Measurements from ENCODE around the gene BPIFB3.
"Not testable (repeated sequence)": the region's sequence is repeated elsewhere in the genome, so short reads cannot be mapped to it uniquely, and the experiment has no call there.

BPIFB3 gene

GRCh38 chr20:33093074-33093473 is 39.4 kb downstream of the BPIFB3 start:
- DNase-seq: no peak

DNA sequence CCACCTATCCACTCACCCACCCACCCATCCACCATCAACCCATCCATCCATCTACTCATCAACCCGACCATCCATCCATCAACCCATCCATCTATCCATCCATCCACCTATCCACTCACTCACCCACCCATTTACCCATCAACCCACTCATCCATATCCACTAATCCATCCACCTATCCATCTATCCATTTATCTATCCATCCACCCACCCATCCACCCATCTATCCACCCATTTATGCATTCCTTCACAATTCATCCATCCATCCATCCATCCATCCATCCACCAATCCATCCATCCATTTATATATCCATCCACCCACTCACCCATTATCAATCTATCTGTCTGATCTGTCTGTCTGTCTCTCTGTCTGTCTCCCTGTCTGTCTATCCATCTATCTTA is 39.9 kb downstream of the BPIFB3 start:
- no peak for DNase-seq

- no peak for DNase-seq
Measured at GRCh38 chr20:33095249-33095648, 41.5 kb downstream of the BPIFB3 start.

DNA sequence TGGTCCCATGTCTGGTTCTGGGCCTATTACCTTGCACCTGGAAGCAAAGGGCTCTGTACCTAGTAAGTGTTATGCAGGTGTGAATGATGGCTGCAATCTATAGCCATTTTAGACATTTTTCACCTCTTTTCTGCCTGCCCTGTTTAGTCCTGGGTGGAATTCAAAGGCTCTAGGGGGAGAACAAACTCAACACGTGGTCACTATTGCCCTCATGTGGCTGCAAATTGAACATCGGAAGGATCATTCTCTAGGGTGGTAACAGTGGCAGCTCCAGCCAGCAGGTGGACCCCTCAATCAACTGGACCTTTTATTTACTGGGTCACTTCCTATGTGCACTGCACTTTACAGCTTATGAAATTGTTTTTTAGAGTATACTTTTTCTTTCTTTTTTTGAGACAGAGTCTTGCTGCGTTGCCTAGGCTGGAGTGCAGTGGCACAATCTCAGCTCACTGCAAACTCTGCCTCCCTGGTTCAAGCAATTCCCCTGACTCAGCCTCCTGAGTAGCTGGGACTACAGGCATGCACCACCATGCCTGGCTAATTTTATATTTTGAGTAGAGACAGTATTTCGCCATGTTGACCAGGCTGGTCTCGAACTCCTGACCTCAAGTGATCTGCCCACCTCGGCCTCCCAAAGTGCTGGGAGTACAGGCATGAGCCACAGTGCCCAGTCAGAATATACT is 42.3 kb downstream of the BPIFB3 start:
- DNase-seq: peak; percentile 39

- no peak for DNase-seq
Measured at GRCh38 chr20:33097001-33097400, 43.3 kb downstream of the BPIFB3 start.

DNA sequence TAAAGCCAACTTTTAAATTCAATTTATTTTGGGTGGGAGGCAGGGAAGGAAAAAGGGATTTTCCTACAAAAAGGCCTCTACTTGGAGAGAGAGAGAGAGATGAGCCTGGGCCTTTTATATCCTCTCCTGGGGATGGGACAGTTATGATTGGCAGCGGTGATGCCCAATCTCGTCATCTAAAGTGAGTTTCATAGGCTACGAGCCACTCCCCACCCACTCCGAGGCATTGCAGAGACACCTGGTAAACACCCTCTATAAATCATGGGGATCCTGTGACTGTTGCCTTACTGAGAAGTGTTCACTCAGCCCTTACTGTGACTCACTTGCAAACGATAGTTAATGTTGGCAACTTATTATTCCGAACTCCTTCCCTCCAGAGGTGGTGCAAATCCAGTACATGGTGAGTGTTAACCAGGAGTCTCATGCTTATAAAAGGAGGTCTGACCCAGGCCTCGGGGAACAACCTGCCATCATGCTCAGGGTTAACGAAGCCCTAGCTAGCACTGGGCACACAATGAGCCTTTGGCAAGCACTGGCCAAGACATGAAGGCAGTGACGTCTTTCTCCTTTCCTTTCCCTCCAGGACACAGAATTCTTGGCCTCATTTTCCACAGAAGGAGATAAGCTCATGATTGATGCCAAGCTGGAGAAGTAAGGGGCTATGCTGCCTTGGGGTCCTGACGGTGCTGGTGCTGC is 46.3 kb downstream of the BPIFB3 start:
- no peak for DNase-seq

DNA sequence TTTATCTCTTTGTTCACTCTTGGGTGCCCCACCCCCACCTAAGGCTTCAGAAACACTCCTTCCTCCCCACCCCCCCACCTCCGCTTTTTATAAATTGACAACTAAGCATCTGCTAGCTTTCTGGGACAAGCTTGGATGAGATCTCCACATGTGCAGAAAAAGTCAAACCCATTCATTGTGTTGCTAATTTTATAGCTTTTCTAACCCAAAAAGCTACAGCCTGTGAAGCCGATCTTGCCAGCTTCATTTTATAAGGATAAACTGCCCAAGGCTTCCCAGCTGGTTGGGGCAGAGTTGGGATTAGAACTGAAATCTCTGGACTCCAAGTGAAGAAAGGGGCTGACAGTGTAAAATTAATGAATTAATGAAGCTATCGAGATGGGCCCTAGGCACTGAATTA is 49.9 kb downstream of the BPIFB3 start:
- no peak for DNase-seq

DNA sequence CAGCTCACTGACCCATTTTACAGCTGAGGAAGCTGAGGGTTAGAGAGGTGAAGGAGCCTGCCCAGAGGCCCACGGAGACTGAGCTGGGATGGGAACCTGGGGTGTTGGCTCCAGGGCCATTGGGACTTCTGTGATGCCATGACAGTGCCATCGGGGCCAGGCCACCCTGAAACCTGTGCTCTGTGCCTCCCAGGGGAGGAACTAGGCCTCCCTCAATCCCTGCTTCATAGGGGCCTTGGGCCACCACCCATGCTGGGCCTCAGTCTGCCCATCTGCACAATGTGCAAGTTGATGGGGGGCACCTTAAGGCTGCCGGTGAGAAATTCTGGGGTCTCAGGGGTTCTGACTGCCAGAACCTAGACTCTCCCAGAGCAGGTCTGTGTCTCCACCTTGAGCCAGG is 50.6 kb downstream of the BPIFB3 start:
- no peak for DNase-seq

- DNase-seq: no peak
Measured at GRCh38 chr20:33105316-33105924, 51.7 kb downstream of the BPIFB3 start.

DNA sequence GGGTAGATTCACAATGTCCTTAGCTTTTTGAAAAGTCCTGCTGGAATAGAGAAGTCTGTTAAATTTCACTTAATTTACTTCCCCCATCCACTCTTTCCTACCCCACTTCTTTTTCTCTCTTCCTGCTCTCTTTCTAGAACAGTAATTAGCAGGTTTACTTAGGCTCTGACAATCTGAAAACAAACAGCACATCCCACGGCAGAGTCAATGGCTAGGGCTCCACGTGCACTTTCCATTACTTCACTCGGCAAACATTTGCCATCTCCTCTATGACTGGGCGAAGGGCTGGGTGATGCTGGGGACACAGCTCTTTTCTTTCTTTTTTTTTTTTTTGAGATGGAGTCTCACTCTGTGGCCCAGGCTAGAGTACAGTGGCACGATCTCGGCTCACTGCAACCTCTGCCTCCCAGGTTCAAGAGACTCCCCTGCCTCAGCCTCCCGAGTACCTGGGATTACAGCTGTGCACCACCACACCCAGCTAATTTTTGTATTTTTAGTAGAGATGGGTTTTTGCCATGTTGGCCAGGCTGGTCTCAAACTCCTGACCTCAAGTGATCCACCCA is 52.4 kb downstream of the BPIFB3 start:
- peak; percentile 38 for DNase-seq

GRCh38 chr20:33108661-33109060 is 55.0 kb downstream of the BPIFB3 start:
- no peak for DNase-seq

DNA sequence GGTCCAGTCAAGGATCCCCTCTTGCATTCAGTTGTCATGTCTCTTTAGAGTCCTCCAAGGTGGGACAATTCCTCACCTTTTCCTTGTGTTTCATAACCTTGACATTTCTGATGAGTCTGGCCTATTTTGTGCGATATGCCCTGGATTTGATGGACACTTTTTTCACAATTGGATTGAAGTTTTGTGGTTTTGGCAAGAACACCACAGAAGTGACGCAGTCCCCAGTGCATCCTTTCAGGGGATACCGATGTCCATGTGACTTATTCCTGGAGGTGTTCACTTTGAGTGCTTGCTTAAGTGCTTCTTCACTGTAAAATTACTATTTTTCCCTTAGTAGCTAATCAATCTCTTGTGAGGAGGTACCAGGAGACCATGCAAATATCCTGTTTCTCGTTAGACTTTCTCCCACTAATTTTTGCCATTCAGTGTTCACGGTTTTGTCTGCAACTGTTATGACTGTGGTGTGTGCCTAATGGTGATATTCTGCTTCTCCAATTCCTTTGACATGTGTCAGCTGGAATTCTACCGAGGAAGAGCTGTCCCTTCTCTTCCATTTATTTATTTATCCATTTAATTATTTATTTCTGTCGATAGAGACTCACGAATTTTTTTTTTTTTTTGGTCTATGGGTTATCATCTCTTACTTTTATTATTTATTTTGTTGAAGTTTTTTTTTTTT is 56.6 kb downstream of the BPIFB3 start:
- no peak for DNase-seq

GRCh38 chr20:33111306-33111705 is 57.6 kb downstream of the BPIFB3 start:
- no peak for DNase-seq

GRCh38 chr20:33112547-33113386 is 59.1 kb downstream of the BPIFB3 start:
- no peak for DNase-seq

DNA sequence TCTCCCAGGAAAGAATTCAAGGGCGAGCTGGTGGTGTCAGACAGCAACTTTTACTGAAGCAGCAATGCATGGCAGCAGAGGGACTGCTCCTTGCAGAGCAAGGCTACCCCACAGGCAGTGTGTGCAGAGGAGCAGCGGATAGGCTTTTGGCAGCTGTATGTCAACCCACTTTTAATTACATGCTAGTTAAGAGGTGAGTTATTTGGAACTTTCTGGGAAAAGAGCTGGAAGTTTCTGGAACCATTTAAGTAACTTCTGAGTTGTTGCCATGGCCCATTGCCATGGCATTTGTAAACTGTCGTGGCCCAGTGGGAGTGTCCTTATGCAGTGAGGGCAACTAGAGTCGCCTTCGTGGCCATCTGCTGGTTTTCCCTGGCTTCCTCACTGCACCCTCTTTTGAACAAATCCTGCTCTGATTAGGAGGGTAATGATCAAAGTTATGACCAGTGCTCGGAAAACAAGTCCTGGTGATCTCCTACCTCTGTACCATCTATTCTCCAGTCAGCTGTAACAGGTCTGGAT is 59.7 kb downstream of the BPIFB3 start:
- DNase-seq: no peak

DNA sequence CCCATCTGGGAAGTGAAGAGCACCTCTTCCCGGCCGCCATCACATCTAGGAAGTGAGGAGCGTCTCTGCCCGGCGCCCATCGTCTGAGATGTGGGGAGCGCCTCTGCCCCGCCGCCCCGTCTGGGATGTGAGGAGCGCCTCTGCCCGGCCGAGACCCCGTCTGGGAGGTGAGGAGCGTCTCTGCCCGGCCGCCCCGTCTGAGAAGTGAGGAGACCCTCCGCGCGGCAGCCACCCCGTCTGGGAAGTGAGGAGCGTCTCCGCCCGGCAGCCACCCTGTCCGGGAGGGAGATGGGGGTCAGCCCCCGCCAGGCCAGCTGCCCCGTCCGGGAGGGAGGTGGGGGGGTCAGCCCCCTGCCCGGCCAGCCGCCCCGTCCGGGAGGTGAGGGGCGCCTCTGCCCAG is 61.8 kb downstream of the BPIFB3 start:
- DNase-seq: not testable (repeated sequence)

DNA sequence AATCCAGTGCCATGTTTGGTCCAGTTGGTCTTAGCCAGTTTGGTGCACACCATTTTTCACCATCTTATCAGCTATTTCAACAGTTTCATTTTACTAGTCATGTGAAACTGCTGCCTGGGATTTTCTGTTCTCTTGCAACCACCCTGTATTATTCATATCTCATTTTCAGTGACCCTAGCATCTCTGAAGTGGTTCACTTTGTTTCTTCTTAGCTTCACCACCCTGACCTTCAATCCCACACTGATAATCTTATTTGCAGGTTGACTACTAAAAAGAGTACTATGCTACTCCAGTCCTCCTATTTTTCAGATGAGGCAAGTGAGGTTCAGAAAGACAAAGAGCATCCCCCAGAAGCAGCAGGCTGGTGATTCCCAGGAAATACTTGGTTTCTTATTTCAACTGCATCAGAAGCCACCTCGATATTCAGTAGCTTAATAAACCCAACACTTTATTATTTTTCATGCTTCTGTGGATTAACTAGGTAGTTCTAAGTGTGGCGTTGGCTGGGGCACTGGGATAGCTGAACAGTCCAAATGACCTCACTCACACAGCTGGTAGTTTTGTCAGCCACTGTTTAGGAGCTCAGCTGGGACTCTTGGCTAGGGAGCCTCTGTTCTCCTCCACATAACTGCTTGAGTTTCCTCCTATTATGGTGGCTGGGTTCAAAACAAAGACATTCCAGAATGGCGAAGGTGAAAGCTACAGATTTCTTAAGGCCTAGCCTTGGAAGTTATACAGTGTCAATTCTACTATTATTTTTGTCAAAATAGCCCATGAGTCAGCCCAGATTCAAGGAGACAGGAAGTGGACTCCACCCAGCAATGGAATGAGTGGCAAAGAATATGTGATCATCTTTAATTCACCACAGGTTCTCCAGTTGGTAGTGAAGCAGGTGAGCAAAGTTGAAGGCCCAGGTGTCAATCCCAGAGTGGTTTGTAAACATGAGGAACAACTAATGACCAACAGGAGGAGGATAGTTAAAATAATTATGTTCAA is 66.3 kb downstream of the BPIFB3 start:
- DNase-seq: no peak

- DNase-seq: no peak
Measured at GRCh38 chr20:33120934-33121333, 67.2 kb downstream of the BPIFB3 start.

GRCh38 chr20:33122297-33122696 is 68.6 kb downstream of the BPIFB3 start:
- DNase-seq: not testable (repeated sequence)
